A673 (cell line): ENCODE results near the gene UCKL1.

Source experiments
- CTCF ChIP-seq: fragments of 300-800, 200-600 bp; sonication (generic); conservative IDR thresholded peaks from 2 replicates; pipeline ENCODE4 v1.5.1; 2017; ENCODE audit warnings: low read depth, mild to moderate bottlenecking, antibody characterized with exemption, low read length, moderate library complexity, mixed read lengths
- EZH2 ChIP-seq: fragments of 200-600 bp; sonication (generic); IDR thresholded peaks from 2 replicates; pipeline ENCODE4 v1.6.1; 2017; ENCODE audit warnings: borderline replicate concordance, low read depth, mild to moderate bottlenecking, mixed read lengths, antibody characterized with exemption, low read length; ENCODE audit not compliant: poor library complexity, severe bottlenecking

DNA sequence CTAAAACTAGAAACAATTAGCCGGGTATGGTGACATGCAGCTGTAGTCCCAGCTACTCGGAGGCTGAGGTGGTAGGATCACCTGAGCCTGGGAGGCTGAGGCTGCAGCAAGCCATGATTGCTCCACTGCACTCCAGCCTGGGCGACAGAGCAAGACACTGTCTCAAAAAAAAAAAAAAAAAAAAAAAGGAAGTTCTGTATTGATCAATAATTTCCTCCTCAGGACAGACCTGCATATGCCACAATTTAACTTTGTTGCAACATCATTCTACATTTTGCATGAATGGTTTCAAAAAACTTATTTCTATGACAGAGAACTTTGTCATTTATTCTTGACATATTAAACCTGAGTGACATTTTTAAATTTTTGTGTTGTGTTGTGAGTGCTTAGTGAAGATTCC, 55.8 kb downstream of the UCKL1 start:
- TF ChIP-seq CTCF = no peak
- no peak for TF ChIP-seq EZH2
